Measurements from ENCODE around the gene RERE. TPM values are rescaled to one million over a fixed set of nuclear protein-coding genes. Genes with fewer than 3 reads are reported as not detected.

The RERE gene
- total RNA-seq, 4 donors from 2014 or later: 118 to 244 (median 131) TPM

- Histone ChIP-seq H3K27me3 (no peaks in the 10 kb centered on the region), H3K9me3 (no peaks in the 10 kb centered on the region), H3K27ac (no peak overlapping the region), H3K36me3 (no peaks in the 10 kb centered on the region), H3K4me1 (peaks cover 20 to 28% of the 10 kb centered on the region in 2 donors), H3K4me3 (replicated peaks in 1 of 3) (no peak overlapping the region)
- no peak for DNase-seq
- intact Hi-C loops (cut with DNase I): no loop called here
- TF ChIP-seq POLR2A (IDR thresholded peaks at IDR 0.05): no peak
- TF ChIP-seq CTCF (IDR thresholded peaks at IDR 0.05): no peak
- WGBS, 2 donors: 69 to 76% methylated on average over 6 of the region's 6 CpGs
These were observed 171.3 kb downstream of the RERE start for GRCh38 chr1:8646189-8646588.

GRCh38 chr1:8643542-8644536 is 173.6 kb downstream of the RERE start:
- TF ChIP-seq POLR2A (IDR thresholded peaks at IDR 0.05) (no peak), CTCF (IDR thresholded peaks at IDR 0.05) (no peak)
- H3K9me3 ChIP-seq: no peaks in the 10 kb centered on the region
- H3K27me3 ChIP-seq: no peaks in the 10 kb centered on the region
- H3K36me3 ChIP-seq: no peaks in the 10 kb centered on the region
- no peak overlapping the region for H3K27ac ChIP-seq
- peaks cover 20 to 29% of the 10 kb centered on the region in 2 donors for H3K4me1 ChIP-seq
- WGBS, 2 donors: 89 to 90% methylated on average over 6 of the region's 6 CpGs
- DNase-seq: no peak
- no peak overlapping the region for H3K4me3 ChIP-seq (replicated peaks in 1 of 3)
- intact Hi-C loops (cut with DNase I): no loop called here

- intact Hi-C loops (cut with DNase I): no loop called here
- no peak overlapping the region for H3K4me3 ChIP-seq (replicated peaks in 1 of 3)
These were observed 175.3 kb downstream of the RERE start for GRCh38 chr1:8642114-8642513.

GRCh38 chr1:8641377-8641997 is 176.0 kb downstream of the RERE start:
- no peak for TF ChIP-seq CTCF (IDR thresholded peaks at IDR 0.05)
- no peak for TF ChIP-seq POLR2A (IDR thresholded peaks at IDR 0.05)
- Histone ChIP-seq H3K4me1 (peaks cover 10 to 17% of the 10 kb centered on the region in 2 donors), H3K27ac (no peak overlapping the region), H3K4me3 (replicated peaks in 1 of 3) (no peak overlapping the region), H3K9me3 (no peaks in the 10 kb centered on the region), H3K27me3 (no peaks in the 10 kb centered on the region), H3K36me3 (no peaks in the 10 kb centered on the region)
- DNase-seq: no peak
- 70 to 78% methylated on average over 3 of the region's 3 CpGs for WGBS, 2 donors
- intact Hi-C loops (cut with DNase I): no loop called here

More at GRCh38 chr1:8642114-8642513, 175.3 kb downstream of the RERE start:
- Histone ChIP-seq H3K4me1 (peaks cover 10 to 17% of the 10 kb centered on the region in 2 donors), H3K9me3 (no peaks in the 10 kb centered on the region), H3K36me3 (no peaks in the 10 kb centered on the region), H3K27me3 (no peaks in the 10 kb centered on the region), H3K27ac (no peak overlapping the region)
- no peak for TF ChIP-seq POLR2A (IDR thresholded peaks at IDR 0.05)
- no peak for TF ChIP-seq CTCF (IDR thresholded peaks at IDR 0.05)
- no peak for DNase-seq
- 95 to 96% methylated on average over 2 of the region's 2 CpGs for WGBS, 2 donors

- no peaks in the 10 kb centered on the region for H3K27me3 ChIP-seq
- intact Hi-C loops (cut with DNase I): no loop called here
- H3K9me3 ChIP-seq: no peaks in the 10 kb centered on the region
- WGBS, 2 donors: 21 to 52% methylated on average over 1 of the region's 1 CpG
- no peak overlapping the region for H3K4me3 ChIP-seq (replicated peaks in 1 of 3)
- TF ChIP-seq CTCF (IDR thresholded peaks at IDR 0.05) (no peak), POLR2A (IDR thresholded peaks at IDR 0.05) (no peak)
- DNase-seq: no peak
- no peak overlapping the region for H3K27ac ChIP-seq
- peaks cover 10 to 17% of the 10 kb centered on the region in 2 donors for H3K4me1 ChIP-seq
- H3K36me3 ChIP-seq: no peaks in the 10 kb centered on the region
These were observed 176.5 kb downstream of the RERE start for GRCh38 chr1:8640950-8641349.

Data from thyroid gland (tissue), 4 donors.